Right atrium auricular region (tissue), 2 donors: Measurements from ENCODE around the gene CPNE5. TPM values are rescaled to one million over a fixed set of nuclear protein-coding genes. Genes with fewer than 3 reads are reported as not detected.

ENCODE experiments used
- DNase-seq: peaks from one replicate; pipeline ENCODE4 v3.0.0-alpha.2; 2019; ENCODE audit warnings: low spot score
- H3K27ac ChIP-seq, 2 donors: fragments of 200-600 bp; sonication (generic); 1 replicate in 1 of 2; 2 replicates in 1 of 2; pipeline ENCODE4 v1.5.1; 2016 to 2019
- H3K27me3 ChIP-seq, 2 donors: fragments of 200-600 bp; sonication (generic); one replicate each; pipeline versions ENCODE4 v1.5.1 to v1.6.0; 2017 to 2019
- H3K36me3 ChIP-seq: fragments of 200-600 bp; sonication (generic); one replicate; pipeline ENCODE4 v1.5.1; 2016
- H3K4me1 ChIP-seq, 2 donors: fragments of 200-600 bp; sonication (generic); one replicate each; pipeline versions ENCODE4 v1.5.1 to v1.6.0; 2017 to 2019
- H3K4me3 ChIP-seq, 2 donors: fragments of 200-600 bp; sonication (generic); 1 replicate in 1 of 2; 2 replicates in 1 of 2; pipeline ENCODE4 v1.5.1; 2017 to 2019; ENCODE audit warnings: mild to moderate bottlenecking in 1 of 2, moderate library complexity in 1 of 2
- H3K9me3 ChIP-seq, 2 donors: fragments of 200-600 bp; sonication (generic); one replicate each; pipeline ENCODE4 v1.5.1; 2019
- CTCF ChIP-seq, 2 donors: fragments of 200-600 bp; sonication (generic); IDR thresholded peaks; one replicate each; pipeline ENCODE4 v1.5.1; 2019; ENCODE audit warnings: antibody characterized with exemption in 2 of 2
- total RNA-seq, 2 donors: library from RNA; depleted of rRNA; stranded (reverse); fragments of >200 nt; gene quantifications; one replicate each; pipeline ENCODE4 v1.1.0, GENCODE V29; 2016

The CPNE5 gene
- total RNA-seq, 2 donors from 2014 or later, result 36.7 to 47.4 TPM

GRCh38 chr6:36820700-36821580 lies 18.3 kb downstream of the CPNE5 start:
- Histone ChIP-seq H3K27me3 (no peaks in the 10 kb centered on the region), H3K4me1 (peaks cover 0 to 48% of the 10 kb centered on the region in 2 donors), H3K9me3 (no peaks in the 10 kb centered on the region), H3K27ac (peak overlapping the region; percentile 18 to 58), H3K36me3 (no peaks in the 10 kb centered on the region), H3K4me3 (no peak overlapping the region)
- no peak for DNase-seq
- no peak for TF ChIP-seq CTCF (IDR thresholded peaks at IDR 0.05)

- Histone ChIP-seq H3K36me3 (no peaks in the 10 kb centered on the region), H3K9me3 (no peaks in the 10 kb centered on the region), H3K4me3 (no peak overlapping the region), H3K27ac (no peak overlapping the region), H3K4me1 (peaks cover 0 to 27% of the 10 kb centered on the region in 2 donors), H3K27me3 (no peaks in the 10 kb centered on the region)
- no peak for DNase-seq
- TF ChIP-seq CTCF (IDR thresholded peaks at IDR 0.05), result no peak
Measured at GRCh38 chr6:36818756-36819155, 20.5 kb downstream of the CPNE5 start.

GRCh38 chr6:36817847-36818246 lies 21.4 kb downstream of the CPNE5 start:
- H3K4me1 ChIP-seq, result peaks cover 0 to 19% of the 10 kb centered on the region in 2 donors
- H3K4me3 ChIP-seq, result no peak overlapping the region
- H3K9me3 ChIP-seq, result no peaks in the 10 kb centered on the region
- no peak for DNase-seq
- no peak overlapping the region for H3K27ac ChIP-seq
- H3K27me3 ChIP-seq, result no peaks in the 10 kb centered on the region
- H3K36me3 ChIP-seq, result no peaks in the 10 kb centered on the region
- TF ChIP-seq CTCF (IDR thresholded peaks at IDR 0.05), result no peak

- no peaks in the 10 kb centered on the region for H3K27me3 ChIP-seq
- no peak overlapping the region for H3K27ac ChIP-seq
- no peak for DNase-seq
- H3K36me3 ChIP-seq, result no peaks in the 10 kb centered on the region
- peaks cover 0 to 15% of the 10 kb centered on the region in 2 donors for H3K4me1 ChIP-seq
- no peak overlapping the region for H3K4me3 ChIP-seq
- TF ChIP-seq CTCF (IDR thresholded peaks at IDR 0.05), result no peak
- H3K9me3 ChIP-seq, result no peaks in the 10 kb centered on the region
Measured at GRCh38 chr6:36817176-36817817, 21.9 kb downstream of the CPNE5 start.

- Histone ChIP-seq H3K27ac (no peak overlapping the region), H3K4me1 (peaks cover 0 to 3% of the 10 kb centered on the region in 2 donors), H3K36me3 (no peaks in the 10 kb centered on the region), H3K27me3 (no peaks in the 10 kb centered on the region), H3K4me3 (no peak overlapping the region), H3K9me3 (no peaks in the 10 kb centered on the region)
- DNase-seq, result no peak
- TF ChIP-seq CTCF (IDR thresholded peaks at IDR 0.05), result no peak
Measured at GRCh38 chr6:36815962-36816735, 23.1 kb downstream of the CPNE5 start.
